ENCODE results near the gene TTLL11.

Gene TTLL11

DNA sequence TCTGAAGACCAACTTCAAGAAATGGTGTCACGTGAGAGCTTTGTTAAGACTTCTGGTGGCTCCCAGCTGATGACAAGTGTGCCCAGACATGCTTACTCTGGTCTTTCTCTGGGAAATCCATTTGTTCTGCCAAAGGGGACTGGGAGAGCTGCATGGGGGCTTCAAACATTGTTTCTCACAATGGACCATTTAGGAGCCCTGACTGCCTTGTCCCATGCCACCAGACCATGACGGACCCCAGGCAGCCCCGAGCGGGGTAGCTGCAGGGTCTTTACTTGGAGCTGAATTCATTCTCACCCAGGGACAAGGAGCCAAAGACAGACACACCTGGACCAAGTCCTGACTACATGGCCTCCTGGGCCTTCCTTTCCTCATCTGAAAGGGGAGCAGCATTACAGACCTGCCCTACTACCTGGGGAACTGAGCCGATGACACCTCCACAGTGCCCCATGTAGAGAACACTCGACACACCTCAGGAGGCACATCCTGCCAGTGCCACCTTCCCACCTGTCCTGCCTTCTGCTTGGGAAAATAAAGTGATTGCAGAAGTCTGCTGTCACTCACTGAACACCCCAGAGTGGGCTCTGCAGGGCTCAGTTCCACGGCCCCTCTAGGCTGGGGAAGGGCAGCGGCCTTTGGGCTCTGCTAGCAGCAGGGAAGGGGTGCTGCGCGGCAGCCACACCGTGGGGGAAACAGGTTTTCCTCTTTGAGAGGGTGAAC is 272.7 kb downstream of the TTLL11 start:
- DNase-seq, result no peak

GRCh38 chr9:121819428-121820231 is 273.5 kb downstream of the TTLL11 start:
- no peak for DNase-seq

DNA sequence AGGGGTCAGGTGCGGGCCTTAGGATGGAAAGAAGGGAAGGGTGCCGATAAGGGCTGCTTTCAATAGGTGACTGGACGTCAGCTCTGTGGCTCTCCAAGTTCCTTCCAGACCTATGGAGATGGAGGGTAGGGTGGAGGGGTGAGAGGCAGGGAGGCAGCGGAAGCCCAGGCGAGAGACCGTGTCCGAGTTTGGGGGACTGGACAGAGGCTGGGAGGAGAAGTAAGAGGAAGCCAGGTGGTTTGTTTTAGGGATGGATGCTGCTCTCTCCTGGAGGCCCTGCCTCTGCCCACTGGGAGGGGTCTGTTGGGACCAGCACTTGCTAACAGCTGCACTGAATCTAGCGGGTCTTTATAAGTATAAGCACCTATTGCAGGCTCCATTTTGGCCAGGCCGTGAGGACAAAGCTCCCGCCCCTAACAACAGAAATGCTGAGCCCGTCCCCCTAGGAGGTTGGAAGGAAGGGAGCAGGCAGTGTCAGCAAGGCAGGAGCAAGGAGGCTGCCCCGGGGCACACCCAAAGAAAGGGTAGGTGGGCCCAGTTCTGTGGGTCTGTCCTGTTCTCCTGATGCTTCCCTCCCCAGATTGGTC is 274.2 kb downstream of the TTLL11 start:
- no peak for DNase-seq

GRCh38 chr9:121818016-121818661 is 275.0 kb downstream of the TTLL11 start:
- no peak for DNase-seq

DNA sequence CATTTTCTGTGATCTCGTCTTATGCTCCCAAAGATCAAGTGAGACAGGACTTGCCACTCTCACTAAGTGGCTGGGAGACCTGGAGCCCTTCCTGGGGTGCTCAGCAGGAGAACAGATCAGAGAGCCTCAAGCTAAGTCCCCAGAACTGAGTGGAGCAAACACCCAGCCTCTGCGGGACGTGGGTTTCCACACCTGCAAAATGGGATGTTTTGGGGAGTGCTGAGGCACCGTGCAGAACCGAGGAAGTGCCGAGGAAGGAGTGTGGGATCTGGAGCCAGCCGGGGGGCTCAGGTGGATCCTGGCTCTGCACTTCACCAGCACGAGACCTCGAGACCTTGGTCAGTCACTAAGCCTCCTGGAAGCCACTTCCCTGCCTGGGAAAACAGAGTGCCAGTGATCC is 275.6 kb downstream of the TTLL11 start:
- no peak for DNase-seq

GRCh38 chr9:121816845-121817450 is 276.2 kb downstream of the TTLL11 start:
- no peak for DNase-seq

- no peak for DNase-seq
Measured at GRCh38 chr9:121816449-121816817, 276.7 kb downstream of the TTLL11 start.

- DNase-seq, result no peak
Measured at GRCh38 chr9:121815546-121816448, 277.3 kb downstream of the TTLL11 start.

- DNase-seq, result no peak
Measured at GRCh38 chr9:121815084-121815483, 278.0 kb downstream of the TTLL11 start.

DNA sequence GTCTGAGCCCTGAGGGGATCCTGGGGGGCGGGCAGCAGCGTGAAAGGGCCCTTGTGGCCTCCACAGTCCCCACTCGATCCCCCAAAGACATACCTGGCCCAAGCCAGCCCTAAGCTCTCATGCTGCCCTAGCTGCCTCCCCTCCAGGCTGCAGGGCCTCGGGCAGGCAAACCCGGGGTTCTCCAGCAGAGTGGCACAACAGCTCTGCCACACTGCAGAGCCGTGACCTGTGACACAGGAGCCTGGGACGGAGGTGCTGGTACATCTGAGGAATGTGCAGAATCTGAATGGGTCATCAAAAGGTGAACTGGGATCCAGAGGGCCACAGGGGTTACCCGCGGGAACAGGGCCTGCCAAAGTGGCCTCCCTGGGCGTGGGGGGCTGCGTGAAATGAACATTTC is 278.5 kb downstream of the TTLL11 start:
- no peak for DNase-seq

DNA sequence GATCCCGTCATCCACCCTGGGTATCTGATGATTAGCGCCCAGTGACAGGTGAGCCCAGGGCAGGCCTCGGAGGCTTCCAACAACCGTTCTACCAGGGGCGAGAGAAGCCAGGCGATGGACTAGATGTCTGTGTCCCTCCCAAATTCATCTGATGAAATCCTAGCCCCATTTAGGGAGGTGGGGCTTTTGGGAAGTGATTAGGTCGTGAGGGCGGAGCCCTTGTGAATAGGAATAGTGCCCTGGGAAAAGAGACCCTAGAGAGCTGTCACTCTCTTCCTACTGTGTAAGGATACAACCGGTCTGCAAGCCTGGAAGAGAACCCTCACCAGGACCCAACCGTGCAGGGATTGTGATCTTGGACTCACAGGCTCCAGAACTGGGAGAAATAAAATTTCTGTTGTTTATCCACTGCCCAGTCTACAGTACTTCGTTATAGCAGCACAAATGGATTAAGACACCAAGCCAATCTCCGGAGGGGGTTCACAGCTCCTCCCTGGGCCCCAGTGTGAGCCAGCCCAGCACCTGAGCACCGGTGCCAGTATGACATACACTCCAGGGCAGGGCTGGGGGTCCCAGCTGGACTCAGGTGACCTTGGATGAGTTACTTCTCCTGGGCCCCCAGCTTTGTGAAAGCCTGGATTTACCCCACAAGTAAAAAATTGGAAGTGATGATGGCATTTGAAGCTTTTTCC is 279.4 kb downstream of the TTLL11 start:
- DNase-seq, result no peak

- DNase-seq, result no peak
Measured at GRCh38 chr9:121812159-121812735, 280.9 kb downstream of the TTLL11 start.

GRCh38 chr9:121811751-121812150 is 281.4 kb downstream of the TTLL11 start:
- DNase-seq, result no peak

GRCh38 chr9:121811140-121811539 is 282.0 kb downstream of the TTLL11 start:
- no peak for DNase-seq

- DNase-seq, result no peak
Measured at GRCh38 chr9:121810489-121810888, 282.6 kb downstream of the TTLL11 start.

DNA sequence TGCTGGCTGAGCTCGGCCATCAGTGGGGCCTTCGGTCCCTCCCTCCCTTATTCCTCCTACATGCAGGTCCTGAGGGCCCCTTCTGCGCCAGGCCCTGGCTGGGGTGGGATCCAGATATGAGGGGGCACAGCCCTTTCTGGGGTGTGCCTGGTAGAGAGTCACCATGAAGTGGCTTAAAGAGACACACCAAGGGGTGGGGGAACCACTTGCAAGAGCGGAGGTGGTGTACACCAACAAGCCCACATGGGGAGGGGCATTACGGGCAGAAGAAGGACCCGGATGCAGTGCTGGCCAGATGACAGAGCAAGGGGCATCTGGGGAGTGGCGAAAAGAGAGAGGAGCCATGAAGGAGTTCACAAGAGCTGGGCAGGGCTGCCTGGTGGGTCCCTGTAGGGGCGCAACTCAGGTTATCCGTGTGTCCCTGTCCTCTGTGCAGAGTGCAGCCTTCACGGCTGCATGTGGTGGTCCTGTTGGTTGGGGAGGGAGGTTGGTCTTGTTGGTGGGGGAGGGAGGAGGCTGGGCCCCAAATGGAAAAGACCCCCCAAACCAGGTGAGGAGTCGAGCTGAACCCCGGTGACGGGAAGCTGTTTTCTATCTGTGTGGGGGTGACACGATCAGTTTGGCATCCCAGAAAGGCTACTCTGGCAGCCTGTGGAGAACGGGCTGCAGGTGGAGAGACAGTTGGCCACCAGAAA is 283.6 kb downstream of the TTLL11 start:
- DNase-seq, result no peak

DNA sequence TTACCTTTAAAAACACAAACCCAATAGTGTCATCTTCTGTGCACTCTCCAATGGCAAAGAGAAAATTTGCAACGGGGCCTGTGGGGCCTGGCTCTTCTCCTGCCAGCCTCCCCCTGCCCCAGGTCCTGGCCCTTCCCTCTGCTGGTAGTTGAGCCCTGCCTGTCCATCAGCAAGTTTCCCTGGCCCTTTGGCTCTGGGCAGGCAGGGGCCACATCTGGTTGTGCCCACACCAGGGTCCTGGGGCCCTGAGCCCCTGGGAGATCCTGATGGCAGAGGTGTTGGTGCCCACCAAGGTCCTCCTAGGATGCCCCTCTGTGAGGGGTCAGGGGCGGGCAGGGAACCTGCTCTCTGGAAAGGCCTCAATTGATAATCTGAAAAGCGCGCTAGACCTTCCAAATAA is 284.3 kb downstream of the TTLL11 start:
- DNase-seq, result no peak

DNA sequence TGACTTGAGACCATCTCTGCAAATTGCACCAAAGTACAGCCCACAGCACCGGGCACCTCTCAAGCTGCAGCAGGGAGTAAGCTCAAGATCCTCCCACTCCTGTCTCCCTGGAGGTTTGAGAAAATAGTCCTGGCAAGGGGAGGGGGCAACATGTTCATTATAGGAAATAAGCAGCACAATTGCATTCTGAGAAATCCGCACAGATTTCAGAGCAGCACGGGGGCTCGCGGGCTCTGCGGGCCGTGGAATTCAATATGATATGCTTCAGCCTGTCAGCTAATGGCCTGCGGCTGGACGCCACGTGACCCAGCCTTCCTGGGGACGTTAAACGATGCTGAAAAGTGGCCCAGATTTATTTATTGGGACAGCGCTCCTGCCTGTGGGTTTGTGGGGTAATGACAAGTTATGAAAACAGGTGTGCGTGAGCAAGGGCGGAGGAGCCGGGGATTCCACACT is 285.3 kb downstream of the TTLL11 start:
- DNase-seq, result no peak

- DNase-seq, result no peak
Measured at GRCh38 chr9:121807069-121807822, 285.9 kb downstream of the TTLL11 start.

DNA sequence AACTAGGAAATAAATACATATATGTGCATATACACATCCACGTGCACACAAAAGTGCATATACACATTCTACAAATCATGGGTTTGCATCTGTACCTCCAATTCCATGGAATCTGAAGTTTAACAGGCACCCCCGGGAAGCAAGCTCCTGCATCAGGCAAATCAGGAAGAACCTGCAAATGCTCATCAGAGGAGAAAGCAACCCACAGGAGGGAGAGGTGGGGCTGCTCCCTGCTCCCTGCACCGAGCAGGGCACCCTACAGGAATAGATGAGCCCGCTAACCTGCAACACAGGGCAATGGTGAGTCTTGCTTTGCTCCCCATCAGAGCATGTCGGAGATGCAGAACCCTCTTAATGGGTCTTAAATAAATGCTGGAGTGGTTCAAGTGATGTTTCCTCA is 290.4 kb downstream of the TTLL11 start:
- DNase-seq, result no peak
